ENCODE results near the gene AUP1. TPM values are rescaled to one million over a fixed set of nuclear protein-coding genes. Genes with fewer than 3 reads are reported as not detected.
A peak's percentile ranks its signal among the peaks of the same experiment; 100 is the strongest.

The AUP1 gene
- polyA plus RNA-seq, 4 donors, result 136 to 237 (median 190) TPM

DNA sequence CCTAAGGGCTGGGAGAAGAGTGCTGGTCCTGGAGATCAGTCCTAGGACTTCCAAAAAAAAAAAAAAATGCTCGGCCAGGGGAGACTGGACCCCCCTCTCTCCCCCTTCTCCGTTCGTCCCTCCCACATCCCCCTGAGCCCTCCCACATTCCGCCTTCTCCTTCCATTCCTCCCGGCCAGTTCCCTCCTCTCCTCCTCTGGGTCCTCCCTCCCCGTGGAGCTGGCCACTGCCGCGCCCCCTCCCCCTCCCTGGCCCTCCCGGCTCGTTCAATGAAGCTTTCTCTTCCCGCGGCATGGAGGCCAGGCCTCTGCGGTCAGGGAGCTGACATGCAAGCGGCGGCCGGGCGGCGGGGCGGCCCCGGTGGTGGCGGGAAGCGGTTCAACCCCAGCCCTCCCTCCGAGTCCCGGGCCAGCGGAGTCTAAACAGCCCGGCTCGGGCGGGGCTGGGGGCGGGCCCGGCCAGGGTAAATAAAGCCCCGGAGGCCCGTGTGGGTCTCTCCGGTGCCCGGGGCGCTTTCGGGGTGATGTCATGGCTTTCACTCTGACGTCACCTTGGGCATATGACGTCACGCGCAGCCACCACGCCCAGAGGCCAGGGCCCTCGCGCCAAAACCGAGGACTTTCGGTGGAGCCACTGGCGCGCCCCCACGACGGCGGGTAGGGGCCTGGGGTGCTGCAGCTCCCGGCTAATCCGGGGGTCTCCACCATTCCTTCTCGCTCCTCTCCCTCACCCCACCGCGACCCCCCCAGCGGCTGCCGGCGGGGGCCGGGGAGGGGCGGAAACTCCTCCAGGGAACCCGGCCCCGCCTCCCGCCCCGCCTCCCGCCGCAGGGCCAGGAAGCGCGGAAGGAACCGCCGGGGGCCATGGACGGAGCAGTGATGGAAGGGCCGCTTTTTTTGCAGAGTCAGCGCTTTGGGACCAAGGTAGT, 24.6 kb upstream of the AUP1 start, which contains the start of the genes DOK1 and LOXL3:
TSS of gene DOK1 (plus strand) at position 829 of the 928 bp plus-strand sequence. CDS start at position 864, 35 bp downstream.
TSS of gene LOXL3 (minus strand) at position 51 of the 928 bp plus-strand sequence. CDS start 1,308 bp downstream, outside the sequence.
- FAIRE-seq, result no peak
- DNase-seq, result peak; percentile 79 to 86
- peak within 1 kb of the TSS; percentile 53 to 71 (median 70) for H3K4me3 ChIP-seq (ENCODE audit: low read depth in 1 of 3, low read length in 3 of 3)
- peaks cover 0 to 20% (median 3%) of the 10 kb centered on the region in 3 donors for H3K4me1 ChIP-seq (ENCODE audit: control insufficient read depth in 3 of 3, insufficient read depth in 2 of 3, low read depth in 1 of 3, low read length in 2 of 3)
- H3K27me3 ChIP-seq (ENCODE audit: control insufficient read depth in 3 of 3, insufficient read depth in 3 of 3, low read length in 3 of 3), result peaks cover 0 to 85% (median 3%) of the 10 kb centered on the region in 3 donors
- H3K36me3 ChIP-seq (ENCODE audit: control insufficient read depth in 3 of 3, insufficient read depth in 2 of 3, low read depth in 1 of 3, low read length in 3 of 3), result peaks cover 0 to 13% (median 0%) of the 10 kb centered on the region in 3 donors
- H3K9me3 ChIP-seq (ENCODE audit: control insufficient read depth in 2 of 2, insufficient read depth in 1 of 2, low read depth in 1 of 2, low read length in 1 of 2), result no peaks in the 10 kb centered on the region
- WGBS, 3 donors, result 1% methylated on average over 50 to 73 of the region's 73 CpGs
- peak within 1 kb of the TSS; percentile 27 to 79 (median 56) for H3K27ac ChIP-seq (ENCODE audit: low read depth in 1 of 3, low read length in 2 of 3)

DNA sequence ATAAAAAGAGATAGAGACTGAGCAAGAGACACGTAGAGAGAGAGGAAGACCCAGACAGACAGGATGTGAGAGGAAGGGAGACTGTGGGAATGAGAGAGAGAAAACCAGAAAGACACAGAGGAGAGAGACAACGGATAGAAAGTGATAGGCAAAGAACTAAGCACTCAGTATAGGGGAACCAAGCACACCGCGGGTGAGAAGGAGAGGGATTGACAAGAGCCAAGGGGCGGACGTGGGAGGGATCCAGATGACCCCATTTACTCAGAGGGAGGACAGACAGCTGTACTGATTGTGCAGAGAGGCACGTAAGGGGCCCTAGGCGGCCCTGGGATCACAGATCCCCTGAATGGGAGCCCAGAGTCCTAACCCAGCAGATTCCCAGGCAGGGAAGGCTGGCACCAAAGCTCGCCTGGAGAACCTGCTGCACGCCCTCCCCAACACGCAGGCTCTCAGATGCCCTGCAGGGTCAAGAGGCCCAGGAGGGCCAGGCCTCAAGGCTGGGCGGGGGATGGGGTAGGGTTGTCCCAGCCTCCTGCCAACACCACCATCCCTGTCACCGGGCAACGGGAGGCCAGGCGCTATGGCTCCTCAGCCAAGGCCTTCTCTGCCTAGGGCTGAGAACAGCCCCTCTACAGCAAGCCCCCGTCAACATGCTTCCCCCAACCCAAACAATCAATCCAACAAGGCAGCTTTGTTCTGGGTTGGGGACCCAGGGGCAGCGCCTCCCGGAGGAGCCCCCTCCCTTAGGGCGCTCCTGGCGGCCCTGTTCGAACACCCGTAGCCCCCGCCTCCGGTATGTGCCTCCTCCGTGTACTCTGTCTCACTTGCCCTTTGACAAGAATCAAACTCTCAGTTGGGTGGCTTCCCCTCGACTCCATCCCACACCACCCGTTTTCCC, 23.7 kb upstream of the AUP1 start:
- H3K9me3 ChIP-seq (ENCODE audit: control insufficient read depth in 2 of 2, insufficient read depth in 1 of 2, low read depth in 1 of 2, low read length in 1 of 2), result no peaks in the 10 kb centered on the region
- peak overlapping the region in 1 of 3 donors; percentile 26 for H3K27ac ChIP-seq (ENCODE audit: low read depth in 1 of 3, low read length in 2 of 3)
- H3K4me3 ChIP-seq (ENCODE audit: low read depth in 1 of 3, low read length in 3 of 3), result peak overlapping the region in 1 of 3 donors; percentile 53
- FAIRE-seq, result no peak
- peaks cover 0 to 26% (median 3%) of the 10 kb centered on the region in 3 donors for H3K4me1 ChIP-seq (ENCODE audit: control insufficient read depth in 3 of 3, insufficient read depth in 2 of 3, low read depth in 1 of 3, low read length in 2 of 3)
- DNase-seq, result peak in 1 of 2 donors; percentile 28
- peaks cover 0 to 82% (median 3%) of the 10 kb centered on the region in 3 donors for H3K27me3 ChIP-seq (ENCODE audit: control insufficient read depth in 3 of 3, insufficient read depth in 3 of 3, low read length in 3 of 3)
- H3K36me3 ChIP-seq (ENCODE audit: control insufficient read depth in 3 of 3, insufficient read depth in 2 of 3, low read depth in 1 of 3, low read length in 3 of 3), result peaks cover 0 to 13% (median 0%) of the 10 kb centered on the region in 3 donors
- WGBS, 3 donors, result 53 to 74% (median 67%) methylated on average over 24 to 27 of the region's 27 CpGs

DNA sequence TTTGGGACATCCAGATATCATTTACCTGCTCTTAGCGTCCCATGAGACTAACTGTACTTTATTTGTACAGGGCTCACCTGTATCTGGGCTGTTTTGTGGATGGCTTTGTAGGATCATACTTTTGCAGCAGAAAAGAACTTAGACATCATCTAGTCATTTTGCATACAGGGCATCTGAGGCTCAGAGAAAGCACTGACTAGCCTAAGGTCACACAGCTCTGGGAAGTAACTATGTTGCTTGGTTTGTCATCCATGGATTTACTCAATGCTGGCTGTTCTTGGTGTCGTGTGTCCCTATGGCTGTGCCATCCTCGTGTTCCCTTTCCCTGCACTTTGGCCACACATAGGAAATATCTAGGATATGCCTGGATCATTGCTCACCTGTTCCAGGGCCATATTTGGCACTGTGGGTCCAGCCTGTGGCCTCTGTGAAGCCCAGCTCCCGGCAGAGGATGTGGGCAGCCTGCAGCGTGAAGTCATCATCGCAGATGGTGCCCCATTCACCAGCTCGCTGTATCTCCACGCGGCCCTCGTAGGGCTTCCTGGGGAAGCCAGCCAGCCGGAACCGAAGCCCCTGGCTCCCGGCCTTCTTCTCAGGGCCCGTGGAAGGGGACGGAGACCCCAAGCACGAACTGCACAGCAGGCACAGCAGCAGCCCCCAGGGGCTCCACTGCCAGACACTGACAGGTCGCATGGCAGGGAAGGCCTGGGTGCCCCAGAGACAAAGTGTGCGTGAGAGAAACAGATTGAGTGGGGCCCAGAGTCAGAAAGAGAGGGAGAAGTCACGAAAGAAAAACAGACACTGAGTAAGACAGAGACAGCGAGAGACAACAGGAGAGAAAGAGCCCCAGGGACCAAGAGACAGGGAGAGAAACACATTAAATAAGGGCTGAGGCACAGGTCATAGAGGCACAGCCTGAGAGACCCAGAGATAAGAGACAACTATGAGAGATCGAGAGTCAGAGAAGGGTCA, 22.7 kb upstream of the AUP1 start:
- Histone ChIP-seq H3K4me3 (ENCODE audit: low read depth in 1 of 3, low read length in 3 of 3) (no peak overlapping the region), H3K27ac (ENCODE audit: low read depth in 1 of 3, low read length in 2 of 3) (no peak overlapping the region), H3K4me1 (ENCODE audit: control insufficient read depth in 3 of 3, insufficient read depth in 2 of 3, low read depth in 1 of 3, low read length in 2 of 3) (peaks cover 0 to 26% (median 3%) of the 10 kb centered on the region in 3 donors), H3K9me3 (ENCODE audit: control insufficient read depth in 2 of 2, insufficient read depth in 1 of 2, low read depth in 1 of 2, low read length in 1 of 2) (no peaks in the 10 kb centered on the region), H3K27me3 (ENCODE audit: control insufficient read depth in 3 of 3, insufficient read depth in 3 of 3, low read length in 3 of 3) (peaks cover 0 to 80% (median 3%) of the 10 kb centered on the region in 3 donors), H3K36me3 (ENCODE audit: control insufficient read depth in 3 of 3, insufficient read depth in 2 of 3, low read depth in 1 of 3, low read length in 3 of 3) (peaks cover 0 to 13% (median 0%) of the 10 kb centered on the region in 3 donors)
- FAIRE-seq, result no peak
- WGBS, 3 donors, result 80 to 84% (median 81%) methylated on average over 21 of the region's 21 CpGs
- no peak for DNase-seq

DNA sequence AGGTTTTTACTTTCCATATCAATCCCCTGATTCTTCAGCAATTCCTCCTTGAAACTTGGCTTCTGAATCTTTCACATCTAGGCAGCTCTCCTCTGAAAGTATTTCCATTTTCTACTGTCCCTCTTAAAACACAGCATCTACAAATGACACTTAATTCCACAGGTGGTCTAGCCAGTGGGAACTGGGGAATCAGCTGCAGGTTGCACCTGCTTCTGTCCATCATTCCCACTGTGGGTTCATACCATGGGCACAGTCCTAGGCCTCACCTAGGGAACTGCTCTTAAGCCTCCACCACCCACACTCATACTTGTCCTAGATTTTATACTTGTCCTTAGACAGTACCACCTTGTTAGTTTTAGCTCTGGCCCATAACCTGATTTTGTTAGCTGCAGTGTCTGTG, 22.0 kb upstream of the AUP1 start:
- Histone ChIP-seq H3K36me3 (ENCODE audit: control insufficient read depth in 3 of 3, insufficient read depth in 2 of 3, low read depth in 1 of 3, low read length in 3 of 3) (peaks cover 0 to 8% (median 0%) of the 10 kb centered on the region in 3 donors), H3K27ac (ENCODE audit: low read depth in 1 of 3, low read length in 2 of 3) (no peak overlapping the region), H3K9me3 (ENCODE audit: control insufficient read depth in 2 of 2, insufficient read depth in 1 of 2, low read depth in 1 of 2, low read length in 1 of 2) (no peaks in the 10 kb centered on the region), H3K4me3 (ENCODE audit: low read depth in 1 of 3, low read length in 3 of 3) (no peak overlapping the region), H3K4me1 (ENCODE audit: control insufficient read depth in 3 of 3, insufficient read depth in 2 of 3, low read depth in 1 of 3, low read length in 2 of 3) (peaks cover 0 to 26% (median 3%) of the 10 kb centered on the region in 3 donors), H3K27me3 (ENCODE audit: control insufficient read depth in 3 of 3, insufficient read depth in 3 of 3, low read length in 3 of 3) (peaks cover 0 to 77% (median 3%) of the 10 kb centered on the region in 3 donors)
- no peak for DNase-seq
- no peak for FAIRE-seq

DNA sequence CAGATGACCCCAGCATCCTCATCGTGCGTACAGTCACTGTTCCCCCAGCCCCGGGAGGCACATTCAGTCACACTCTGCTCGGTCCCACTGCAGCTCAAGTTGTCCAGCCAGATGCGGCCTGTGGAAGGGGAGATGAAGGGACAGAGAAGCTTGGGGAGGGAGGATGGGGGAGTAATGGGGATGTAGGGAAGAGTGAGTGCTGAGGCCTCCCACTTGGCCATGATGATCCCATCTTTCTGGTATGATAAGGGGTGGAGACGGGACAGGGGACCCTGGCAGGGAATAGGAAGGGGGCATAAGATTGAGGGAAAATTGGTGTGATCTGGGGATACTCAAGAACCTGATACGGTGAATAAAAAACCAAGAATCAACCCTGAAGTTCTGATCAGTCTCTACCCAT, 20.7 kb upstream of the AUP1 start:
- H3K9me3 ChIP-seq (ENCODE audit: control insufficient read depth in 2 of 2, insufficient read depth in 1 of 2, low read depth in 1 of 2, low read length in 1 of 2), result no peaks in the 10 kb centered on the region
- H3K4me3 ChIP-seq (ENCODE audit: low read depth in 1 of 3, low read length in 3 of 3), result no peak overlapping the region
- H3K27ac ChIP-seq (ENCODE audit: low read depth in 1 of 3, low read length in 2 of 3), result no peak overlapping the region
- FAIRE-seq (no peak), DNase-seq (no peak)
- 86 to 91% (median 89%) methylated on average over 7 of the region's 7 CpGs for WGBS, 3 donors
- peaks cover 0 to 22% (median 3%) of the 10 kb centered on the region in 3 donors for H3K4me1 ChIP-seq (ENCODE audit: control insufficient read depth in 3 of 3, insufficient read depth in 2 of 3, low read depth in 1 of 3, low read length in 2 of 3)
- peaks cover 0 to 66% (median 3%) of the 10 kb centered on the region in 3 donors for H3K27me3 ChIP-seq (ENCODE audit: control insufficient read depth in 3 of 3, insufficient read depth in 3 of 3, low read length in 3 of 3)
- no peaks in the 10 kb centered on the region for H3K36me3 ChIP-seq (ENCODE audit: control insufficient read depth in 3 of 3, insufficient read depth in 2 of 3, low read depth in 1 of 3, low read length in 3 of 3)

DNA sequence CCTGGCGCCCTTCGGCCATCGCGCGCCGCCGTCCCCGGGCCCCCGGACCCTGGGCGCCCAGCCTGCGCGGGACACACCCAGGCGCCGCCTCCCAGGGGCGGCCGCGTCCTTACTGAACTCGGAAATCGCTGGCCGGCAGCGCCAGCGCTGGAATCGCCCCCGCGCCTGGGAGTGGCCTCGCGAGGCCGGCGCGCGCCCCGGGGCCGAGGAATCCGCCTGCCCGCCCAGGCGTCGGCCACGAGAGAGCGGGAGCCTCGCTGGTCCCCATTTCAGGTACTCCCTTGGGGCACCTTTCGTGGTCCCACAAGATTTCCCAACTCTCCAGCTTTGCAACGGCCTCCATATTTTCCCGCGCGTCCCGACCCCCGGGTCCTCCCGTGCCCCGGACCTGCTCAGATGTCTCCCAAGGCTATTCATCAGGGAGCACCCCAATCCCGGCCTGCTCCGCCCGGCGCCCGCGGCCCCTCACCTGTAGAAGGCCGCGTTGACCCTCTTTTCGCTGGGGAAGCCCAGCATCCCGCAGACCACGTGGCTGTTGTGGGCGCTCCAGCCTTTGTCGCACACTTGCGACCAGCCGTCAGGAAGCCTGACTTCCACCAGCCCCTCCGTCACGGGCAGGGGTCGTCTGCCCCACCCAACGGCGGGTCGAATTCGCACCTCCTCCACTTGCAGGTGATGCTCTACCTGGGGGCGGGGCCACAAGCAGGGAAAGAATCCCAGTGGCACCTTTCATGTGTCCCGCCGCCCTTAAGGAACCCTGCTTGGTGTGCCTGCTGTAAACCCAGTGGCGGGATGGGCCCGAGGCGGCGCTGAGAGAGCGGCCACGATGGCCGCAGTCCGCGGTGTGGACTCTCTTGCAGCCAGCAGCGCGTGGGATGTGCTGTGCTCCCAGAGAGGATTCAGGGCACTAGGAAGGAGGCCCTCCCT, 19.7 kb upstream of the AUP1 start:
- no peak for FAIRE-seq
- WGBS, 3 donors, result 0 to 5% (median 4%) methylated on average over 70 to 85 of the region's 85 CpGs

More for the DNA sequence above, 19.7 kb upstream of the AUP1 start:
- Histone ChIP-seq H3K27me3 (ENCODE audit: control insufficient read depth in 3 of 3, insufficient read depth in 3 of 3, low read length in 3 of 3) (peaks cover 0 to 58% (median 3%) of the 10 kb centered on the region in 3 donors), H3K36me3 (ENCODE audit: control insufficient read depth in 3 of 3, insufficient read depth in 2 of 3, low read depth in 1 of 3, low read length in 3 of 3) (no peaks in the 10 kb centered on the region), H3K4me3 (ENCODE audit: low read depth in 1 of 3, low read length in 3 of 3) (peak overlapping the region; percentile 19 to 55 (median 42)), H3K27ac (ENCODE audit: low read depth in 1 of 3, low read length in 2 of 3) (no peak overlapping the region), H3K4me1 (ENCODE audit: control insufficient read depth in 3 of 3, insufficient read depth in 2 of 3, low read depth in 1 of 3, low read length in 2 of 3) (peaks cover 0 to 18% (median 3%) of the 10 kb centered on the region in 3 donors), H3K9me3 (ENCODE audit: control insufficient read depth in 2 of 2, insufficient read depth in 1 of 2, low read depth in 1 of 2, low read length in 1 of 2) (no peaks in the 10 kb centered on the region)
- peak; percentile 72 to 84 for DNase-seq

All from small intestine (tissue), 7 donors.